T-helper 2 cell treated with Interferon-gamma antibody and Interleukin-4, amounts not matched to agents 5 μg/mL and 100 μg/mL, for 36 hours (primary cell): ENCODE results near the gene LRP6.
"Not testable (repeated sequence)": the region's sequence is repeated elsewhere in the genome, so short reads cannot be mapped to it uniquely, and the experiment has no call there.

Experiments
- DNase-seq: peaks from one replicate; pipeline ENCODE4 v3.0.0; 2021; ENCODE audit warnings: low spot score
- H3K27ac Mint-ChIP-seq: one replicate; pipeline ENCODE4 v1.8.0; 2021; ENCODE audit warnings: mild to moderate bottlenecking, mixed read lengths
- H3K27me3 Mint-ChIP-seq: one replicate; pipeline ENCODE4 v1.8.0; 2021; ENCODE audit warnings: low read depth, mixed read lengths
- H3K36me3 Mint-ChIP-seq: one replicate; pipeline ENCODE4 v1.8.0; 2021; ENCODE audit warnings: low read depth, mixed read lengths
- H3K4me1 Mint-ChIP-seq: one replicate; pipeline ENCODE4 v1.8.0; 2021; ENCODE audit warnings: low read depth, mixed read lengths
- H3K4me3 Mint-ChIP-seq: one replicate; pipeline ENCODE4 v1.8.0; 2022; ENCODE audit warnings: mild to moderate bottlenecking, moderate library complexity, mixed read lengths
- H3K9me3 Mint-ChIP-seq: one replicate; pipeline ENCODE4 v1.8.0; 2021; ENCODE audit warnings: mixed read lengths

LRP6 gene

DNA sequence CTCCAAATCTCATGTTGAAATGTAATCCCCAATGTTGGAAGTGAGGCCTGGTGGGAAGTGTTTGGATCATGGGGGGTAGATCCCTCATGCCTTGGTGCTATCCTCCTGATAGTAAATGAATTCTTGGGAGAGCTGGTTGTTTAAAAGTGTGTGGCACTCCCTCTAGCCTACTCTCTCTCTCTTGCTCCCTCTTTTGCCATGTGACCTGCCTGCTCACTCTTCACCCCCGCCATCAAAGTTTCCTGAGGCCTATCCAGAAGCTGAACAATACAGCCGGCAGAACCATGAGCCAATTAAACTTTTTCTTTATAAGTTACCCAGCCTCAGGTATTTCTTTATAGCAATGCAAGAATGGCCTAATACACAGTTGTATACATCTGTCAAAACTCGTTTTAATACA, 133.6 kb downstream of the LRP6 start:
- no peak overlapping the region for H3K4me3 Mint-ChIP-seq
- no peak for DNase-seq
- H3K27me3 Mint-ChIP-seq: peaks cover 20% of the 10 kb centered on the region
- no peaks in the 10 kb centered on the region for H3K9me3 Mint-ChIP-seq
- no peaks in the 10 kb centered on the region for H3K4me1 Mint-ChIP-seq
- no peak overlapping the region for H3K27ac Mint-ChIP-seq
- H3K36me3 Mint-ChIP-seq: no peaks in the 10 kb centered on the region

DNA sequence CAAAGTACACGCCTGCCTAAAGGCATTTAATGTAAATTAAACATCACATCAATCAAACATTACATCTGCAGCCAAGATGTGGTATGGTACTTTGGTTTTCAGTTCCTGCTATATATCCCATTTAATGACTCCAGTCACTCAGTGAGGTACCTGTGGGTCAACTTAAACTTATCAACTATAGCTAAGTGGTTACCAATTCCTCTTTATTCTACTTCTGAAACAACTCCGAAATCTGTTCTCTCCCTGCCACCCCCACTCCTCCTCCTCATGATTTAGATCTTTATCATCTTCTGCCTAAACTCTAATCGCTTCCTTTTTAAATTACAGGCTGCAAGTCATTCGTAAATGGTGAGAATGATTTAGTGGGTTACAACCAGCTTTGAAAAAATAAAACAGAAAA, 138.2 kb downstream of the LRP6 start:
- Mint-ChIP-seq H3K27ac (no peak overlapping the region), H3K9me3 (no peaks in the 10 kb centered on the region), H3K4me3 (no peak overlapping the region), H3K4me1 (no peaks in the 10 kb centered on the region), H3K27me3 (peaks cover 11% of the 10 kb centered on the region), H3K36me3 (no peaks in the 10 kb centered on the region)
- DNase-seq: no peak

DNA sequence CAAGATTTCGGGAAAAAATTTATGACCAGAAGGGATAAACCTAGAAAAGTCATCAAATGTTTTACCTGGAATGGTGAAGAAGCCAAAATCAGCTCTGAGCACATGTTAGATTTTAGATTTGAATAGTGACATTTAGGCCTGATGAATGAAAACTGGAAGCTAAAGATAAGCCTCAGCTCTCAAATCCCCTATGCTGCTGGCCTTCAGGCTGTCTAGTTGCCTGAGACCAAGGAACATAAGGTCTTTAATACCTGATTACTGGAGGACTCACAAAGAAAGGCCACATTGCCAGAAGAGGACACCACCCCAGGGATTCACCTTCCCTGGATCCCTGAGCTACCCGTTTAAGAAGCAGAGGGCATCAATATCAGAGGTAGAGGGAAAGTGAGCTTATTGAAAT, 139.5 kb downstream of the LRP6 start:
- no peak for DNase-seq
- Mint-ChIP-seq H3K4me1 (no peaks in the 10 kb centered on the region), H3K4me3 (no peak overlapping the region), H3K9me3 (no peaks in the 10 kb centered on the region), H3K36me3 (no peaks in the 10 kb centered on the region), H3K27ac (no peak overlapping the region), H3K27me3 (peaks cover 11% of the 10 kb centered on the region)

DNA sequence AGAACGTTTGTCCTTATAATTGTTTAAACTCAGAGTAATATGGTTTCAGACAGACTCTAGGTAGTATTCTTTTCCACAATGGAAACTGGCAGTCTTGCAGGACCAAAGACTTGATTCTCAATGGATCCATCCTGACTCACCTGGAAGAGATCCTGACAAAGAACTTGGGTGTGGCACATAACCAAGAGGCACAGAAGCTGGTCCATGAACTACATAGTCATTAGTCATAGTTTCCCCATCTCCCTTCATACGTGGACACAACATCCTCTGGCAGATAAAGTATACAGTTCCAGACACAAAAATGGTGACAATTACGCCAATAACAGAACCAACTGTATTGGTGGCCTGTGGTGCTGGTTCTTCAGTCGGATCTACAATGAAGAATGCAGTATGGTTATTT, 140.3 kb downstream of the LRP6 start:
- Mint-ChIP-seq H3K27me3 (peaks cover 17% of the 10 kb centered on the region), H3K9me3 (no peaks in the 10 kb centered on the region), H3K36me3 (no peaks in the 10 kb centered on the region), H3K4me1 (no peaks in the 10 kb centered on the region), H3K4me3 (no peak overlapping the region), H3K27ac (no peak overlapping the region)
- DNase-seq: no peak

DNA sequence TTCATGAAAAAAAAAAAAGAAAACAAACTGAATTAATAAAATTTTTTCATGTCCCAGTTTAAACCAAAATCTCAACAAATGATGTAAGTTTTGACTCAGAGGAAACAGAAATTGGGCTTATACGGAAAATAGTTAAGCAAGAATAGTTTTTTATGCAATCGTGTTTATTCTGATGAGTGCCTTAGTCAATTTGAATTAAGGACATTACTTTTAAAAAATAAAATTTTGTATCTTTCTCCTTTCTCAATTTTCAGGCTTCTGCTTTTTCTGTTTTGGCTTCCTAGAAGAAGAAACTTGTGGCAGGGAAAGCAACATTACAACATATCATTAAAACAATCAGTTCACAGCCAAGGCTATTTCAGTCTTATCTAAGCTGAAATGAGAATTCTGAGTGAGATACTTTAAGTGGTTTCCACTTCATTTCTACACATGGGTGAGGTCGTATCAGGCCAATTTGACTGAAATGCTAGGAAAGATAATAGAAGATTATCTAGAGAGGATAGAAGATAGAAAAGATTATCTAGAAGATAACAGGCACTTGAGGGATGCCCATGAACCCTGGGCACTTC, 143.7 kb downstream of the LRP6 start:
- no peak for DNase-seq
- Mint-ChIP-seq H3K36me3 (no peaks in the 10 kb centered on the region), H3K9me3 (no peaks in the 10 kb centered on the region), H3K4me3 (no peak overlapping the region), H3K4me1 (no peaks in the 10 kb centered on the region), H3K27ac (no peak overlapping the region), H3K27me3 (peaks cover 15% of the 10 kb centered on the region)

DNA sequence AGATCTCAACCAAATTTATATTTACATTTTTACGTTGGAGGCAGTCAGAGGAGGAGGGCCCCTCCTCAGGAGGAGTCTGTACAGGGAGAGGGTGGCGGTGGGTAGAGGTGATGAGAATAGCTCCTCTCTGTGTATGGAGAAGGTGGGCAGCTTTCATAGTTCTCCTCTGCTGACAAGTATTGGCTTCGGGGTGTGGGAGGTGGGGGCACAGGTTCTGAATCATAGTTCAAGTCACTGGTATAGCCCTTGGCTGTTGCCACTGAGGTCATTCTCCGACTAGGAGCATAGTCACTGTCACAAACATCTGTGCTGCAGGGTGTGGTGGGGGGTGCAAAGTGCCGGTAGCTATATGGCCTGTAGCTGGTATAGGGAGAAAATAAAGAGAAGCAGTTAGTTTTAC, 145.8 kb downstream of the LRP6 start:
- Mint-ChIP-seq H3K27me3 (peaks cover 13% of the 10 kb centered on the region), H3K9me3 (no peaks in the 10 kb centered on the region), H3K4me1 (no peaks in the 10 kb centered on the region), H3K4me3 (no peak overlapping the region), H3K36me3 (no peaks in the 10 kb centered on the region), H3K27ac (no peak overlapping the region)
- DNase-seq: no peak

DNA sequence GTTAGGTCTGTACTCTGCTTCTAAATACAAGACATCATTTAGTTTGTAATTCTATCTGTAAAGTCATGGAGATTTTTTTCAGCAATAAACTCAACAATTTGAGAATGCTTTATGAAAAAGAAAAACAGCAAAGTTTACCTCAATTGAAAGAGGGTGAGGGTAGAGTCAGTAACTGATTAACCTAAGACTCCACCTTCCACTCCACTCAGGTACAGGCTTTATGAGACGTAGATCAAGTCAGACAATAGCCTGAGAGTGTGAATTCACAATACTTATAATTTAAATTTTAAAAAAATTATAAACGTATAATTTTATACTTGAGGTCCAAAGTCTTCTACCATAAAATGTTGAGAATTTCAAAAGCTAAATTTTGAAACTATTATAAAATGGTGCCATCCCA, 150.2 kb downstream of the LRP6 start:
- H3K36me3 Mint-ChIP-seq: no peaks in the 10 kb centered on the region
- peaks cover 12% of the 10 kb centered on the region for H3K27me3 Mint-ChIP-seq
- no peak overlapping the region for H3K27ac Mint-ChIP-seq
- DNase-seq: no peak
- H3K4me3 Mint-ChIP-seq: no peak overlapping the region
- no peaks in the 10 kb centered on the region for H3K4me1 Mint-ChIP-seq
- H3K9me3 Mint-ChIP-seq: no peaks in the 10 kb centered on the region

DNA sequence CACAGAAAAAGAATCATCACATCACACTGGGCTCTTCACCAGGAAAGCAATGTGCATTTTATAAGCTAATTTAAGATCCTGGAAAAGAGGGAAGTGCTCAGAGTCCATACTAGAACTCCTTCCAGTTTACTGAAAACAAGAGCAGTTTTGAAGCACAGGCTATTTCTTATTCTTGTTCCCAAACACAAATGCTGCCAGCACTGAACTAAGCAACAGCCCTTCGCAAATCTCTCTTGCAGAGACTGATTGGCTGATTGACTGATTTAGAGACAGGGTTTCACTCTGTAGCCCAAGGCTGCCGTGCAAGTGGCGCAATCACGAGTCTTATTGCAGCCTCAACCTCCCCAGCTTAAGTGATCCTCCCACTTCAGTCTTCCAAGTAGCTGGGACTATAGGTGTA, 151.3 kb downstream of the LRP6 start:
- DNase-seq: no peak
- H3K27me3 Mint-ChIP-seq: peaks cover 11% of the 10 kb centered on the region
- no peaks in the 10 kb centered on the region for H3K4me1 Mint-ChIP-seq
- H3K27ac Mint-ChIP-seq: no peak overlapping the region
- no peak overlapping the region for H3K4me3 Mint-ChIP-seq
- H3K9me3 Mint-ChIP-seq: no peaks in the 10 kb centered on the region
- H3K36me3 Mint-ChIP-seq: no peaks in the 10 kb centered on the region

DNA sequence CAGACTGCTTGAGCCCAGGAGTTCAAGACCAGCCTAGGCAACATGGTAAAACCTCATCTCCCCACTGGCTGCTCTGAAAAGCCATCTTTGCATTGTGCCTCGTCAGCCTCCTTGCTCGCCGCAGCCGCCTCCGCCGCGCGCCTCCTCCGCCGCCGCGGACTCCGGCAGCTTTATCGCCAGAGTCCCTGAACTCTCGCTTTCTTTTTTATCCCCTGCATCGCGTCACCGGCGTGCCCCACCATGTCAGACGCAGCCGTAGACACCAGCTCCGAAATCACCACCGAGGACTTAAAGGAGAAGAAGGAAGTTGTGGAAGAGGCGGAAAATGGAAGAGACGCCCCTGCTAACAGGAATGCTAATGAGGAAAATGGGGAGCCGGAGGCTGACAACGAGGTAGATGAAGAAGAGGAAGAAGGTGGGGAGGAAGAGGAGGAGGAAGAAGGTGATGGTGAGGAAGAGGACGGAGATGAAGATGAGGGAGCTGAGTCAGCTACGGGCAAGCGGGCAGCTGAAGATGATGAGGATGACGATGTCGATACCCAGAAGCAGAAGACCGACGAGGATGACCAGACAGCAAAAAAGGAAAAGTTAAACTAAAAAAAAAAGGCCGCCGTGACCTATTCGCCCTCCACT, 155.8 kb downstream of the LRP6 start:
- not testable (repeated sequence) for H3K27me3 Mint-ChIP-seq, H3K4me3 Mint-ChIP-seq, H3K27ac Mint-ChIP-seq, H3K4me1 Mint-ChIP-seq, DNase-seq, H3K36me3 Mint-ChIP-seq
- peaks cover 19% of the 10 kb centered on the region for H3K9me3 Mint-ChIP-seq

DNA sequence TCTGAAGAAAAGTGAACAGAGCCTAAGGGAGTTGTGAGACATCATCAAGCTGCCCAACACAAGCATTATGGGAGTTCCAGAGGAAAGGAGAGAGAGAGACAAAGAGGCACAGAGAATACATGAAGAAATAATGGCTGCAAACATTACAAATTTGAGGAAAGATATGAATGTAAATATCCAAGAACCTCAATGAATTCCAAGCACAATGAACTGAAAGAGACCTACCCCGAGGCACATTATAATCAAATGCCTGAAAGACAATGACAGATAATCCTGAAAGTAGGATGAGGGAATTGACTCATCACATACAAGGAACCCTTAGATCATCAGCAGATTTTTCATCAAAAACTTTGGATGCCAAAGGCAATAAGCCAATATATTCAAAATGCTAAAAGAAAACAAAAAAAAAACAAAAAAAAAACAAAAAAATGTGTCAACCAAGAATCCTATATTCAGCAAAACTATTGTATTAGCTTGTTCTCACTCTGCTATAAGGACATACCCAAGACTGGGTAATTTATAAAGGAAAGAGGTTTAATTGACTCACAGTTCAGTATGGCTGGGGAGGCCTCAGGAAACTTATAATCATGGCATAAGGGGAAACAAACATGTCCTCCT, 158.3 kb downstream of the LRP6 start:
- Mint-ChIP-seq H3K27me3 (no peaks in the 10 kb centered on the region), H3K9me3 (peaks cover 19% of the 10 kb centered on the region), H3K4me3 (no peak overlapping the region), H3K27ac (no peak overlapping the region), H3K4me1 (no peaks in the 10 kb centered on the region), H3K36me3 (no peaks in the 10 kb centered on the region)
- DNase-seq: no peak

DNA sequence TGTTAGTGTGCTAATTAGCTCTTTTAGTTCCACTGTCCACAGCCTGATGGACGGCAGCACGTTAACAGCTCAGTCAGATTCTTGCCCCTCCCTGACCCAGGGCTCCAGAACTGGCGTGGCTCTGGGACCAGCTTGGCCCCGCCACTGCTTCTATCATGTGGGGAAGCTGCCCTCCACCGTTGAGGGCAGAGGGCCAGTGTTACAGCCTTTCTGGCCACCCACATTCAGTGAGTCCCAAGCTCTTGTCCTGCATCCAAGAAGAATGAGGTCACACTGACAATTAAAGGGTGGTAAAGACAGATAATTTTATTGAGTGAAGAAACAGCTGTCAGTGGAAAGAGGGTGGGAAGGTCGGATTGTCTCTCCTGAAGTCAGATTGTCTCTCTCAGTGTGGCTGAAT, 159.2 kb downstream of the LRP6 start:
- Mint-ChIP-seq H3K36me3 (no peaks in the 10 kb centered on the region), H3K4me1 (no peaks in the 10 kb centered on the region), H3K9me3 (peaks cover 19% of the 10 kb centered on the region), H3K27ac (no peak overlapping the region), H3K27me3 (peaks cover 2% of the 10 kb centered on the region), H3K4me3 (no peak overlapping the region)
- DNase-seq: no peak

DNA sequence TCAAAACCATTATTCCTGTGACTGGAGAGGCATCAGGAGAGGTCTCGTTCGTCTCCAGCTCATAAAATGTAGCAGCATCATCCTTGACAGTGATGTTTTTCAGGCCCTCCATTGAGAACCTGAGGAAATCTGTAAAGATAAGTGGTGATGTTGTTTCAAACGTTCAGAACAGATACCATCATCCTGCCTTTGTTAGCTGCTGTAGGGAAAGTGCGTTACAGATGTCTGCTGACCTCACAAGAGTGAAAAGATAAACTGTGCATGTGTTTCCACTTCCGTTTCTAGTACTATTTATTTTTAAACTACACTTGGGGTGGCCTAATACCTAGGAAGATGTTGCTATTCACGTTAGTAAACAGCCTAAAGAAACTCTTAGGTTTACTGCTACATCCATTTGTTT, 167.7 kb downstream of the LRP6 start:
- H3K4me1 Mint-ChIP-seq: no peaks in the 10 kb centered on the region
- no peaks in the 10 kb centered on the region for H3K36me3 Mint-ChIP-seq
- DNase-seq: no peak
- H3K9me3 Mint-ChIP-seq: no peaks in the 10 kb centered on the region
- no peak overlapping the region for H3K27ac Mint-ChIP-seq
- peaks cover 13% of the 10 kb centered on the region for H3K27me3 Mint-ChIP-seq
- H3K4me3 Mint-ChIP-seq: no peak overlapping the region

DNA sequence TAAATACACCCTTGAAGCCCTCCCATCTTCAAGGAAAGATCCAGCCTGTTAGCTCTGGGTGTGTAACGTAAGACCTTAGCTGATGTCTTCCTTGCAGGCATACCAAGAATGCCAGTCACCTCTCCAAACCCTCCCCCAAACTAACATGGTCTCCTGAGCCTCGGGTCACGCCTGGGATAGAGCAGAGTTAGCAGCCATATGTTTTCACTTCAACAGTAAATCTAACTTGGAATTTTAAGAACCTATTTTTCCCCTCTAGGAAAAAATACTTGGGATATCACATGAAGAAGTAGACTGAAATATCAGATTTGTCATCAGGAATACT, 168.2 kb downstream of the LRP6 start:
- Mint-ChIP-seq H3K9me3 (no peaks in the 10 kb centered on the region), H3K27me3 (peaks cover 13% of the 10 kb centered on the region), H3K36me3 (no peaks in the 10 kb centered on the region), H3K4me3 (no peak overlapping the region), H3K27ac (no peak overlapping the region), H3K4me1 (no peaks in the 10 kb centered on the region)
- DNase-seq: no peak

DNA sequence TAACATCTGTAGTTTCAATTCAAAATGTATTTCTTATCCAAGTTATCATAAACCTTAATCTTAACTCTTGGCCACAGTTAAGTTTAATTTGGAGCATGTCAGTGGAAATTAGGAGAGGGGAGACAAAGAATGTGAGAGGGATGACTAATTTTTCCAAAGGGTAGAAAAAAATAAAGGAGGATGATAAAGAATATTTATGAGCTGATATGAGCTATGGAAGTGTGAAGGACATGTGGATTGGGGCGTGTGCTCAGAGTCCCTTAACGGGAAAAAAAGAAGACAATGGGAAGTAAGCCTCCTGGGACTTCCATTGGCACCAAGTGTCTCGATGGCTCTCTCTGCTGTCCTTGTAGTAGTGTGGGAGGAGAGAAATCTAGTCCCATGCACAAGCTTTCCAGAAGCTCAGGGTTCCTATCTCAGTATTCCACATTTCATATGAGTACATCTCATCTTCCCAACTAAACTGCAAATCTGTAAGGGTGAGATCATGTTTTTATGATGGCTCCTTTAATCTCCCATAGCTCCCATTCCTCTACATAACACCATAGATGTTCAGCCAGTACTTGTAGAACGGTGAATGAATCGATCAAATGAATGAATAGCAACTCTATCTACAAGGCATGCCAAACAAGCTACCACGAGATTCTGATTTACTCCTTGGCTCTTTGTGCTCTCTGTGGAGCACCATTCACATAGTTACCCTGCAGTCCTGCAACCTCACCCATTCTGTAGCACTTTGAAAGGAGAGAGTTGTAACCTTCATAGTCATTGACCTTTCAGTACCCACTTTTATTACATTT, 168.8 kb downstream of the LRP6 start:
- H3K27me3 Mint-ChIP-seq: peaks cover 11% of the 10 kb centered on the region
- no peak for DNase-seq
- H3K4me3 Mint-ChIP-seq: no peak overlapping the region
- no peak overlapping the region for H3K27ac Mint-ChIP-seq
- H3K4me1 Mint-ChIP-seq: no peaks in the 10 kb centered on the region
- no peaks in the 10 kb centered on the region for H3K36me3 Mint-ChIP-seq
- no peaks in the 10 kb centered on the region for H3K9me3 Mint-ChIP-seq
